Measurements from ENCODE around the gene TAOK1. TPM values are rescaled to one million over a fixed set of nuclear protein-coding genes. Genes with fewer than 3 reads are reported as not detected.

TAOK1 gene
- total RNA-seq, 1 donor from 2014 or later, result 54.0 TPM

DNA sequence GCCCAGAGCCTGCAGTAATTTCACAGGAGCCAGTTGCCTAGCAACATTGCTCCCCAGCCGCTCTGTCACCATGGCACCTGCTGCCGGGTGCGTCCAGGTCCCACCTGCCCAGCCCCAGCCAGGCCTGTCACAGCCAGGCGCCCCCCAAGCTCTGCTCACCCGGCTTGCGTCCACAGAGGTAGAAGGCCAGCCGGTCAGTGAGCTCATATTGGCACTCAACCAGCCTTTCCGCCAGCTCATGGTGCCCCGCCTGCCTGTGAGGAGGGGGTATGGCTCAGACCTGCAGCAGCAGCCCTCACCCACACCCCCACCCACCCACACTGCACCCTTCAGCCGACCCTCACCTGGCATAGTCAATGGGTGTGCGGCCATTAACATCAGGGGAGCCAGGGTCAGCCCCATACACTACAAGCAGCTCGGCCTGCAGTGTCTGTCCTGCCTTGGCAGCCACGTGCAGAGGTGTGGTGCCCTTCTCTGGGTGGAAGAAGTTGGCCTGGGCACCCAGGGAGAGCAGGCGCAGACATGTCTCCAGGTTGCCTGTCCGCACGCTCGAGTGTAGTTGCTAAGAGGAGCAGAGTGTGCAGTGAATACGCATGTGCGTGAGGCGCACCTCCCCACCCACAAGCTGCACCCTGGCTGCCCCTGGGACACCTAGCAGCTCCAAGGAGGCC, 191.6 kb downstream of the TAOK1 start:
- no peak for DNase-seq (ENCODE audit: low read depth, low spot score)

GRCh38 chr17:29582254-29582765, 192.1 kb downstream of the TAOK1 start:
- DNase-seq (ENCODE audit: low read depth, low spot score), result no peak

DNA sequence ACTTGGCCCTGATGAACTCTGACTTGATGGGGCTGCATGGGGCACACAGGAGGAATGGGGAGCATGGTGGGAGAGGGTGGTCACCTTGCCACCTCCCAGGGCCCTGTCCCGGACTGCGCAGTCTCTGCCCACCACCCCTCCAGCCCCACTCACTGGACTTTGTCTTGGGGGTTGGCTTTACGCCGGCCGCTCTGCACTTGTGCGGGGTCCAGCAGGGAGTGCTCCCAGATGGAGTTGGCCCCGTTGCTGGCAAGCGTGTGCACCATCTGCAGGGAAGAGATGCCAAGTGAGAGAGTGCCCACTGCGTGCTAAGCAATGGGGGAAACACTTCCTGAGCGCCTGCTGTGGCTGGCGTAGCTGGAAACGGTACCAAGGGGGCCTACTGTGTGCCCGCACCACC, 192.6 kb downstream of the TAOK1 start:
- no peak for DNase-seq (ENCODE audit: low read depth, low spot score)

- no peak for DNase-seq (ENCODE audit: low read depth, low spot score)
Measured at GRCh38 chr17:29583324-29584248, 193.4 kb downstream of the TAOK1 start.

DNA sequence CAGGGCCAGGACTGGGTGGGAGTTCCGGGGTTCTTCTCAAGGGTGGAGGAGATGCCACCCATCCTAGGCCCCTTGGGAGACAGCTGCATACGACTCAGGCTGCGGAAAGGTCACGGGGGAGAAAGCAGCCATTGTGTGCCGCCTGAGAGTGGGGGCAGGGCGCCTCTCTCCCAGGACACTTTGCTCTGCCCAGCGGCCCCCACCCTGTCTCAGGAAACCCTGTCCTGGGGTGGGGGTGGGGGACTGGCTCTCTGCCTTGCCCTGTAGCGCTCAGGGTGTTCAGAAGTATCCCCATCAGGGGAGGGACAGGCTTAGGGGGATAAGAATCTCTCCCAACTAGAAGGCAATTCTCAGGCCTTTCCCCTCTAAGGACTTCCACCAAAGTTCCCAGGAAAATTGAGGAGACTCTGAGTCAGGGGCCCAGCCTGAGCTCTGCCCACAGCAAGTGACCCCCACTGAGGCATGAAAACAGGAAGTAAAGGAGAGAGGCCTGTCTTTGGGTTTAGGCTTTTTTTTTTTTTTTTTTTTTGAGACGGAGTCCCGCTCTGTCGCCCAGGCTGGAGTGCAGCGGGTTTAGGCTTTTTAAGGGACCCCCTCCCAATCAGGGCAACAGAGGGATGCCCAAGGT, 194.4 kb downstream of the TAOK1 start:
- no peak for DNase-seq (ENCODE audit: low read depth, low spot score)

- peak; percentile 48 for DNase-seq (ENCODE audit: low read depth, low spot score)
Measured at GRCh38 chr17:29585080-29585751, 195.1 kb downstream of the TAOK1 start.

- DNase-seq (ENCODE audit: low read depth, low spot score), result no peak
Measured at GRCh38 chr17:29586676-29587469, 196.7 kb downstream of the TAOK1 start.

GRCh38 chr17:29587591-29587990, 197.4 kb downstream of the TAOK1 start:
- DNase-seq (ENCODE audit: low read depth, low spot score), result no peak

GRCh38 chr17:29588017-29588561, 197.9 kb downstream of the TAOK1 start:
- DNase-seq (ENCODE audit: low read depth, low spot score), result no peak

DNA sequence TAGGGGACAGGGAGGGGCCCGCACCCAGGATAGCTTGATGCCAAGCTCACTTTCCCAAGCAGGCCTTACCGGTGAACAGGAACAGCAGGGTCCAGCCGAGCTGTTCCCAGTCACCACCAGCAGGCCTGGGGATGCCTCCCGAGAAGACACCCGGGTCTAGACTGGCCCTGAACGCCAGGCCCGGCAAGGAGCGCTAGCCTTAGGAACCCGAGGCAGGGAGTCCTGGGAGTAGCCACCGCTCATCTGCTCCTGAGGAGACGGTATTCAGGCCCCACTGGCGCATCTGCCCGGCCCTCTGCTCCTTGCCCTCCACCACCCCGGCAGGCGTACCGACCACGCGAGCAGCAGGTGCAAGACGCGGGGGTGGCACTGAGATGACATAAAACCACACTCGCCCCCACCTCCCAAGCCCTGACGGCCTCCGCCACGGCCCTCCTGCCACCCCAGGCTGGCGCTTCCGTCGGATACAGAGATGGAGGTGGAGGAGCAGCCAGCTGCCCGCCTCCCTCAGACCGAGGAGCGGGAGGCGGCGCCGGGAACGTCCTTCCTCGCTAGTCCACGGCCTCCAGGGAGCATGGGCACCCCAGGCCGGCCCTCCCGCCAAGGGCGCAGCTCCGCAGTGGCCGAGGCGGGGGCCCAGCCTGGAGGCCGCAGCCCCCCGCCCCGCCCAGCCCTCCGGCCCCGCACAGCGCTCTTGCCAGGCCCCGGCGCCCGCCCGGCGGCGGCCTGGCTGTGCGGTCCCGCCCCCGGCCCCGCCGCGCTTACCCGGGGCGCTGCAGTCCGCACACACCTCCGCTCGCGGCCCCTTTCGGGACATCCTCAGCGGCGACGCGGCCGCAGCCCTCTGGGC, 198.6 kb downstream of the TAOK1 start:
- no peak for DNase-seq (ENCODE audit: low read depth, low spot score)

DNA sequence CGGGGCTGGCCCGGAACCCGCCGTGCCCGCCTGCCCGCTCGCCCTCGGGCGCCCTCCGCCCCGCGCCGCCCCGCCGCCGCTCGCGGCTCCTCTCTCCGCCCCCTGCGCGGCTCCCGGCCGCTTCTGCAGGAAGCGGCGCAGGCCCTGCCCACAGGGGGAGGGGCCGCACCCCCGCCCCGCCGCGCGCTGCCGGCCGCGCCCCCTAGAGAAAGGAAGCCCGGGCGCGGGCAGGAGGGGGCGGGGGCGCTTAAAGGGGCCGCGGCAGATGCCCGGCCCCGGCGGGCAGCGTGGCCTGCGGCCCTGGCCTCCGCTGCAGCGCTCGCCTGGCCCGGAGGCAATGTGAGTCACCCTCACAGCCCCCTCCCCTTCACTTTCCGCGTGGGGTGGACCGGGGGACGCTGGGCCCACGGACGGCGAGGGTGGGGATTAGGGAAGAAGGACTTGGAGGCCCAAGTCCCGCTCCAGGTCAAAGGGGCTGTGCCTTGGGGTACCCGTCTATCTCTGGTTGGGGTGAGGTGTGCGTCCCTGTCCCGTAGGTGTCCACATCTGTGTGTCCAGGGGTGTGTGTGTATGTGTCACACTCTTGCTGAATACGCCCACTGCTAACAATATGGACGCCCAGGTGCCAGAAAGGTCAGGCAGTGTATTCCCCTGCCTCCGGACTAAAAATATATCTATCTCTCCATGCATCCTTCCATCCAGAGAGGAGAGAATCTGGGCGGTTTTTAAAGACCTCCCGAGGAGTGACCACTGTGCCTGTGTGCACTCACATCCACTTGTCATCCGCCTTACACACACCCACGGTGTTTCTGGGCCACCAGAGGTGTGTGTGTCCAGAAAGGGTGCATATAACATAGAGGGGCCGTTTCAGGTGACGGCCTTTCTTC, 199.6 kb downstream of the TAOK1 start, which contains the start of gene GIT1:
GIT1 (minus strand) TSS at position 125 of the 887 bp plus-strand sequence. CDS start 270 bp downstream, outside the sequence.
- DNase-seq (ENCODE audit: low read depth, low spot score), result no peak

- DNase-seq (ENCODE audit: low read depth, low spot score), result no peak
Measured at GRCh38 chr17:29590411-29591145, 200.4 kb downstream of the TAOK1 start.

- DNase-seq (ENCODE audit: low read depth, low spot score), result no peak
Measured at GRCh38 chr17:29591146-29591736, 201.1 kb downstream of the TAOK1 start.

- DNase-seq (ENCODE audit: low read depth, low spot score), result no peak
Measured at GRCh38 chr17:29591737-29592608, 201.8 kb downstream of the TAOK1 start.

DNA sequence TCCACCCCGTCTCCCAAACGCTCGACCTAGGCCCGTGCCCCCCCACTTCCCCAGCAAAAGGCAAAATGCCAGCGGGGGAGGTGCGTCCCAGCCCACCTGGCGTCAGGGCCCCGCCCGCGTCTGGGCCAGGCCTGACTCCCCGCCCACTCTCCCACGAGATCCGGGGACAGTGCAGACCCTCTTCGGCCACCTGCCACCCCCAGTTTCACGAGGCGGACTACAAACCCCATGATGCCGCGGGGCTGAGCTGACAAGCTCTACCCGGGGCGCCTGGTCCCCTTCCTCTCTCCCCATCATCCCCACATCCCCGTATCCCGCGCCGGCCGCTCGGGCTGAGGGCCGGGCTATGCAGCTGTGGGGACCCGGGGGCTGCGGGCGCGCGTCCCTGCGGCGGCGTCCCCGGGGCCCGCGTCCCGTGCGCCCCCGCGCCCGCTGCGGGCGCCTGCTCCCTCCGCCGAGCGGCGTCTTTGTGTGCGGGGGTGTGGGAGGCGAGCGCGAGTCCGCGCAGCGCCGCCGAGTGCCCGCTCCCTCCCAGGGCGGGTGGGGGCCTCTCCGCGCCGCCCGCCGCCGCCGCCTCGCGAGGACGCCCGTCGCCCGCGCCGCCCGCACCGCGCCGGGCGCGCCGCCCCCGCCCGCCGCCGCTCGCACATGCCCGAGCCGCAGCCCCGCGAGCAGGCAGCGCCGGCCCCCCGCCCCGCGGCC, 202.8 kb downstream of the TAOK1 start, which contains the start of gene ANKRD13B:
ANKRD13B (plus strand) TSS at position 283 of the 702 bp plus-strand sequence. CDS start 490 bp downstream, outside the sequence.
- DNase-seq (ENCODE audit: low read depth, low spot score), result no peak
